ENCODE measurements around the gene LCE1A.

LCE1A gene

DNA sequence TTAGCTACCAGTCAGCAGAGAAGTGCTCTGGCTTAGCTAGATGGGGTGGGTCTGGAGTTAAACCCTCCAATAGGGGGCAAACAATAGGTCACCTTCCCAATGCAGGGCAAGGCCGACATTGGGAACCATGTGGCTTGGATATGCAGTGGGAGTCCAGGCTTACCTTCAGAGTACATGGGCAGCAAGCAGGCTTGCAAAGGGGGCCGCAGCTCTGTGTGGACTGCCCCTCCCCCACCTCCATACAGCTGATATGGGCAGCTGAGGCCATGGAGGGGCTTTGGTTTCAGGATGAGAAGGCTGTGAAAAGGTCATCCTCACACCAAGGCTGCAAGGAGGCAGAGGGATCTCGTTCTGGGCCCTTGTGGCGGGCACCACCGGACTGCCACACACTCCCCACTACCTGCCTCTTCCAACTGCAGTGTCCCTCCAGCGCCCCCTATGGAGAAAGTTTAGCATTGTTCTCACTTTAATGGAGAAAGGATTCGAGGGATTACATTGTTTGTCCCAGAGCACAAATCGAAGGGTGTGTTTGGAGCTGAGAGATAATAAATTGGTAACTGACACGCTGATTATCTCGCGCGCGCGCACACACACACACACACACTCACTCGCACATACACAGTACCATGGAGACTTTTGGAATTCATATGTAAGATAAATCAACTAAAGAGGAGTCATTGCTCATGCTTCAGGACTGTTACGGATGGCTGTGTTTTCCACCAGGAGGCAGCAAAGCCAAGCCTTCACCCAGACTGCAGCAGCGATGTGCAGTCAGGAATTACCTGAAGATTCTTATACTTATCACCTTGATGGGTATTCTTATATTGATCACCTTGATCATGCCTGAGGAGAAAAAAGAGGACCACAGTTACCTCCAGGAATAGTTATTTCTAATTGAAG lies 43.8 kb downstream of the LCE1A start:
- DNase-seq (ENCODE audit: low spot score), result no peak

DNA sequence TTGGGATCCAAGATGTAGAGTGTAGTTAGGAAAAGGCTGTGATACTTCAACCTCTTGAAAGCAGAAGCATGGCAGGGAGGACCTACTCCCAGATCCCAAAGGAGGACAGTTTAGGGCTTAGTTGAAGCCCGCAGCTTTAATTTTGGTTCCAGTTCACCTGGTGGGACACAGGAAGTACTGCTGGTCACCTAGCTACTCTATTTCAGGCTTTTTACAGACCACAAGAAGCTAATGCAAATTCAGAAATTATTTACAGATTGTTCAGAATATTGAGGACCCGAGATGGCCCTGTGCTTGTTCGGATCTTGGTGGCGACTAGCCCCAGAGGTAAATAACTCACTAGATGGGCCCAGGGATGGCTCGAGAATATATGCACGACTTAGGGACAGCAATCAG lies 44.5 kb downstream of the LCE1A start:
- no peak for DNase-seq (ENCODE audit: low spot score)

DNA sequence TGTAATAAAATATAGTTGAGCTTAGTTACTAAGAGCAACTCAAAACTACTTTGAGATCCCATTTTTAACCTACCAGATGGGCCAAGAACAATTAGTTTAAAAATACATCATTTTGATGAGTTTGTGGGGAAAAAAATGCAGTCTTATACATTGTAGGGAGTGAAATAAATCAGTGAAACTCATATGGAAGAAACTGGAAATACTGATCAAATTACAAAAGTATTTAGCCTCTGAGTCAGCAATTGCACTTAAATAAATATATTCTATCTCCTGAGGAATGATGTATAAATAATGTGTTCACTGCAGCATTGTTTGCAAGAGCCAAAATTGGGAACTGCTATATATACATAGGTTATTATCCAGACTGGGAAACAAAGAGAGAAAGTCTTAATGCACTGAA lies 46.2 kb downstream of the LCE1A start:
- no peak for DNase-seq (ENCODE audit: low spot score)

DNA sequence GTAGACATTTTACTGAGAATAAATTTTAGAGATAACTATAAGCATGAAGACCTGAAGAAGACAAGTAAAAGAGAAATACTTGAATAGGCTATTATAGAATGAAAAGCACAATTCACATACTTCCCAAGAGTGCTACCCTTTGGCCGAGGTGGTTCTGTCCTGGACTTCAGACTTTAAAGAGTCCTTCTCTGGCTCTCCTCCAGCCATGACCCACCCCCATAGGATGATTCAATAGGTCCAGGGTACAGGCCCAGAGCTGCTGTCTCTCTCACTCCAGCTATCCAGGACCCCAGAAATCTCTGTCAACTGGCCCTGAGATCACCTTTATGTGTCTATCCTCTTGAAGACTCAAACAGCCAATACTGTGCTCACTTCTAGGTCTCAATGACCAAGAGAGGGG lies 49.6 kb downstream of the LCE1A start:
- DNase-seq (ENCODE audit: low spot score), result no peak
